NCI-H446 (cell line): ENCODE data around the gene GATA5.
"Not testable (repeated sequence)": the region's sequence is repeated elsewhere in the genome, so short reads cannot be mapped to it uniquely, and the experiment has no call there.

ENCODE experiments used
- DNase-seq, 2 experiments: peaks; one replicate each; lab custom pipeline; 2025; lab: John Stamatoyannopoulos, UW

Gene GATA5

GRCh38 chr20:62429455-62430310, 46.1 kb downstream of the GATA5 start:
- no peak for DNase-seq

- no peak for DNase-seq
These were observed 47.1 kb downstream of the GATA5 start for GRCh38 chr20:62428396-62429295.

- DNase-seq = no peak
These were observed 47.8 kb downstream of the GATA5 start for GRCh38 chr20:62428002-62428372.

DNA sequence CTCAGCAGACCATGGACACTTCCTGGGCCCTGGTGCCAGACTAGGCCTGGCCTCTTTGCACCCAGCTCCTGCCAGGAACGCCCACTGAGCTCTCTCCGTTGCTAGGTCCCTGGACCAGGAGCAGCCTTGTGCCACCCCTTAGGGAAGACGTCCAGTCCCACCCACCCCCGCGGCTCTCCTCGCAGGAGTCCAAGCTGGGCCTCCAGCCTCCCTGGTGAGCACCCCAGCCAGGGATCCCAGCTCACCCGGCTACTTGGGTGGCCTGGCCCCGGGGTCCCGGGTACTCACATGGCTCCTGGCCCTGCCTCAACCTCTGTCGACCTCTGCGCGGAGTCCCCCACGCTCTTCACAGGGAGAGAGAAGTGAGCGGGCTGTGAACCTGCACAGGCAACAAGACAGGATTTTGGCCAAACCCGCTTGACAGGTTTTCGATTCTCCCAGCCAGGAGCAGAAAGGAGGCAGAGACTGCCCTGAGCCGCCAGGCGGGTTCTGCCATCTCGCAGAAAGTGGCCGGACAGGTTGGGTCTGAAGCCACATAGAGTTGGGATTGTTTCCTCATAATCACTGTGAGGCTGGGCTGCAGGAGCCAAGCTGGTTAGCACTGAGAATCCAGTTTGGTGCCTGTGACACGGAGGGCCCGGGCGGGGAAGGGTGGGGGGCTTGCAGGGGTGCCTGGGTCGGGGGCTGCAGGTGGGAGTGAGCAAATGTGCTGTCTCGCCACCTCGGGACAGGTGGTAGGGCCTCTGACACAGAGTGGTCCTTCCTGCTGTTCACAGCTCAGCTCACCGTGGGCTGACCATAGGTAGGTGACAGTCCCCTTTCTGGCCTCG, 48.4 kb downstream of the GATA5 start, which contains the start of gene RBBP8NL:
Gene RBBP8NL (minus strand): TSS at position 368 of the 830 bp plus-strand sequence. CDS start 7,892 bp downstream, outside the sequence.
- DNase-seq = no peak

GRCh38 chr20:62426699-62427131, 49.1 kb downstream of the GATA5 start:
- DNase-seq = no peak

- not testable (repeated sequence) for DNase-seq
These were observed 49.8 kb downstream of the GATA5 start for GRCh38 chr20:62426059-62426348.

GRCh38 chr20:62425281-62426058, 50.3 kb downstream of the GATA5 start:
- DNase-seq = no peak

DNA sequence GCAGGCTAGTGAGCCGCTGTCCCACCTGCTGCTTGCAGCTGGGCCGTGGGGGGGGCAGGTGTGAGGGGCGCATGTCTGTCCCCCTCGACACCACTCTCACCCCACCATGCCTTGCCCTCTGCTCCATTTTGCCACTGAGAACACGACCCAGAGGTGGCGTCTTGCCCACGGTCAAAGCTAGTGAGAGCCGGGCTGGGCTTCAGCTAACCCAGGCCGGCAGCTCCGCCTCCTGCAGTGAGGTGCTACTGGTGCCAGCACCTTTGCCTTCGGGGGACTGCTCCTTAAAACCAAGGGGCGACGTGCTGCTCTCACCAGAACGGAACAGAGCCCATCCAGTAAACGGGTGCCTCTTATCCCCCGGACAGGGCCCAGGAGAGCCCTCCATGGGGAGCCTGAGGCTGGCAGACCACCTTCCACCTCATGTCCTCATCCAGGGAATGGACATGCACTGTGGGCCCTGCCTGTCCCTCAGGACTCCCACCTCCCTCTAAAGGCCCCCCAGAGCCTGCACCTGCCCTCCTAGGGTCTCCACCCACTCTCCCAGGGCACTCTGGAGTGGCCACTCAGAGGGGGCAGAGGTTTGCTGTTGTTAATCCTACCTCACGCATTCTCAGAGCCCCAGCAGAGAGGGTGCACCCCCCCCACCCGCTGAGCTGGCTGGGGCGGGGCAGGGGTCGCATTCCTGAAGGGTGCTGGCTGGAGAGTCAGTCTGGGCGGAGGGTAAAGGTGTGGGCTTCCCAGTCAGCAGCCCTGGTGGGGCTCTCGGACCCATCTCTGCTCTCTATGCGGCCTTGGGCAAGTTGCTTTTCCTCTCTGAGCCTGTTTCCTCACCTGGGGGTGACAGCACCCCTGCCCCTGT, 51.3 kb downstream of the GATA5 start:
- DNase-seq = no peak

DNA sequence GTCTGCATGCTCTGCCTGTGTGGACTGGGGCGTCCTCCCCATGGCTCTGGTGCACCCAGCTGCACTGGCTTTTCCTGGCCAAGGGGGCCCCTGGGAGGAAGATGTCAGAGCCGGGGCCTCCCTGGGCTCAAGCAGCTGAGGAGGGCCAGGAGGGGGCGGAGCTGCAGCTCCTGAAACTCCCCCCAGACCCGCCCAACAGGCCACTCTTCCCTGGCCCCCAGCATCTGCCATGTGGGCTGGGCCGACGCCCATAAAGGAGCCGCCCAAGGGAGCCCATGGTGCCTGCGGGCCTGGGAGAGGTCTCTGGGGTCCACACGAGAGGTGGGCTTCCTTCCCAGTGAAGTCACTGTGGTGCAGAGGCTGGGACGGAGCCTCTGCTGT, 52.5 kb downstream of the GATA5 start:
- DNase-seq = no peak

DNA sequence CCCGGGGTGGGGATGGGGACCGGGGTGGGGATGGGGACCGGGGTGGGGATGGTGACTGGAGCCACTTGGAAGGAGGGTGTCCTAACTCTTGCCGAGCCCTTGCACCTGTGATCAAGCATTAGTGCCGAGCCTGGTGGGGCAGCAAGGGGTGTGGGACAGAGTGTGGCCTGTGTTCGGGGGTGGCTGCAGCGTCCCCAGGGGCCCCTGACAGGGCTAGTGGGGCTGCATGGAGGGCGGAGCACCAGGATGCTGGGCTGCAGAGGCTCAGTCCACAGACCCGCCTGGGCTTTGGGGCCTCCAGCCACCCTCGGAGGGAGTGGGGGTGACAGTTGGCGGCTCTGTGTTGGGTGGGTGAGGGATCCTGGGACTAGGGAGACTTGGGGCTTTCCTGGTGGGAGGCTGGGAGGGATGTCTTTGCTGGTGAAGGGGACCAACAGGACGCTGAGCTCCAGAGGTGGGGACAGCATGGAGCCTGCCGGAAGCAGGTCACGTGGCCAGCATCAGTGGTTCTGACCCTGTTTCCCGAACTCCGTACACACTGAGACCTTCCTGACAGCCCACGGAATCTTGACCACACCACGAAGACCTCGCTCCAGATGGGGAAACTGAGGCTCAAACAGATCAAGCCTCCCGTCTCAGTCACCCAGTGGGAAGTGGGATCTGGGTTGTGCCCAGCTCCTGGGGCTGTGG, 53.0 kb downstream of the GATA5 start:
- DNase-seq = no peak

GRCh38 chr20:62421716-62421990, 54.1 kb downstream of the GATA5 start:
- no peak for DNase-seq

- DNase-seq = no peak
These were observed 54.7 kb downstream of the GATA5 start for GRCh38 chr20:62420846-62421715.

- DNase-seq = no peak
These were observed 56.0 kb downstream of the GATA5 start for GRCh38 chr20:62419759-62420158.

GRCh38 chr20:62418709-62419487, 56.9 kb downstream of the GATA5 start:
- no peak for DNase-seq

DNA sequence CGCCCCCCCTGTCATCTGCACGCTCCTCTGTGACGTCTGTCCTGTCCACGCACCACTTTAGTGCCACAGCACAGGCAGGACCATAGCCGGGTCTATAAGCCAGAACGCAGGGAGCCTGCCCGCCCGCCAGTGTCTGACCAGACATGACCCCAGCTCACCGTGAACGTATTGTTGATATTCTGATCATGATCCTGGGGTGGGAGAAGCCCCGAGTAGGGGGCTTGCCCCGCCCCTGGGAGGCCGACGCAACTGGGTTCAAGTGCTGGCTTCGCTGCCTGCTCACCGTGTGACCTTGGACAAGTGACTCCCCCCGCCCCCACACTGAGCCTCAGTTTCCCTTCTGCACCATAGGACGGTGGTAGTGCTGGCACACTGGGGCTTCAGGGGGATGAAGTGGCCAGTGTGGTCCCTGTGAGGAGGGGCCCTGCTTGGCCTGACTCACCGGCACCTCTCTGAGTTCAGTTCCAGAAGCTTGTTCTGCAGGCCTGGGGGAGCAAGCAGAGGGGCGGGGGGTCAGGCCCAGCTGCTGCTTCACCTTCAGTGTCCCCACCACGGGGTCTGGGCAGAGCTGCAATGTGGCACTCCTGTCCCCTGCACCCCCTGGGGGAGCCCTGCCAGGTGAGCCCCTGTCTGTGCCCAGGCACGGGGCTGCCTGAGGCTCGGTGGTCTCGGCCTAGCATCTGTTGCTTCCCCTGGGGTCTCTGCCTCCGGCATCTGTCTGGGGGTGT, 57.6 kb downstream of the GATA5 start:
- no peak for DNase-seq

DNA sequence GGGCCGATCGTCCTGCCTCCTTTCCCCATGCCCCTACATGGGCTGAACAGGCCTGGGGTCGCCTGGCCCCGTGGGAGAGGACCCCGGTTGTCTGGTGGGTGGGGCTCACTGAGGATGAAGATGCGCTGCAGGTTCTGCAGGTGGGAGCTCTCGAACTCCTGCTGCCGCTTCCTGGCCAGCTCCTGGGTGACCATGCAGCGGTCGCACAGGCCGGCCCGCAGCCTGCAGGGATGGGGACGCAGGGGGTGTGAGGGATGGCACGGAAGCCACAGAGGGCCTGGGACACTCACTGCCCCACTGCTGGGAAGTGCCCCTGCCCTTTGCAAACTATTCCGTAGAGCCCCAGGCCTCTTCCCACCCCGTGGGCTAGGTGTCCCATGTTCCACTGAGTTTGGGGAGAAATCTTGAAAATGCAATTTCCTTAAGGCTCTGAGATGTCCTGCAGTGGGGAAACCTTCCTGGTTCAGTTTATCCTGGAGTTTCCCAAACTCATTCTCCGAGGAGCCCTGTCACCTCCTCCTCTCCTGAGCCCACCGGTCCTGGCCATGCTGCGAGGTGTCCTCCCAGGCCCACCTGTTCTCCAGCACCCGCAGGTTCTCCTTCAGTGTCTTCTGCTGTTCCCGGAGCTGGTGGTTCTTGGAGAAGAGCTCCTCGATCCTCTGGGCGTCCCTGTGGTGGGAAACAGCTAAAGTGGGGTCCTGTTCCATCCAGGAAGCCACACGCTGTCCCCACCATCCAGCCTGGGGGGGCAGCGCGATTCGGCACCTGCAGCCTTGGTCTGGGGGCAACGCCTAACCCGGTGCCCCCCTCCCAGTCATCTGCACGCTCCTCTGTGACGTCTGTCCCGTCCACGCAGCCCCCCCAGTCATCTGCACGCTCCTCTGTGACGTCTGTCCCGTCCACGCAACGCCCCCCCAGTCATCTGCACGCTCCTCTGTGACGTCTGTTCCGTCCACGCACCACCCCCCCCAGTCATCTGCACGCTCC, 58.9 kb downstream of the GATA5 start:
- DNase-seq = no peak
